Fibroblast of gingiva (primary cell): ENCODE results near the gene SRP72.
A peak's percentile ranks its signal among the peaks of the same experiment; 100 is the strongest.
"Not testable (repeated sequence)": the region's sequence is repeated elsewhere in the genome, so short reads cannot be mapped to it uniquely, and the experiment has no call there.

Experiments
- DNase-seq: peaks from one replicate; pipeline ENCODE4 v3.0.0-alpha.2; 2011; ENCODE audit warnings: low read depth

SRP72 gene

GRCh38 chr4:56467284-56468096, at the start of gene SRP72:
Gene SRP72, plus strand, starts transcription at chr4:56467617. Its CDS starts 19 bp downstream, at chr4:56467636.
- peak; percentile 82 for DNase-seq

- no peak for DNase-seq
Measured at GRCh38 chr4:56424176-56424575, 43.2 kb upstream of the SRP72 start.

- peak; percentile 21 for DNase-seq
Measured at GRCh38 chr4:56424697-56425514, 42.5 kb upstream of the SRP72 start.

- DNase-seq = no peak
Measured at GRCh38 chr4:56425518-56425917, 41.9 kb upstream of the SRP72 start.

- no peak for DNase-seq
Measured at GRCh38 chr4:56426273-56426672, 41.1 kb upstream of the SRP72 start.

GRCh38 chr4:56427179-56427578, 40.2 kb upstream of the SRP72 start:
- no peak for DNase-seq

GRCh38 chr4:56430203-56430602, 37.2 kb upstream of the SRP72 start:
- DNase-seq = no peak

GRCh38 chr4:56433280-56433679, 34.1 kb upstream of the SRP72 start:
- no peak for DNase-seq

GRCh38 chr4:56434599-56435139, 32.7 kb upstream of the SRP72 start:
- DNase-seq = peak; percentile 45

GRCh38 chr4:56435140-56435926, 32.1 kb upstream of the SRP72 start, which contains the start of gene PPAT:
Gene PPAT, minus strand, starts transcription at chr4:56435615. Its CDS starts 138 bp downstream, at chr4:56435477.
- peak; percentile 97 for DNase-seq

- DNase-seq = no peak
Measured at GRCh38 chr4:56438766-56439165, 28.7 kb upstream of the SRP72 start.

- DNase-seq = no peak
Measured at GRCh38 chr4:56440983-56441382, 26.4 kb upstream of the SRP72 start.

GRCh38 chr4:56444719-56445118, 22.7 kb upstream of the SRP72 start:
- DNase-seq = no peak

- DNase-seq = no peak
Measured at GRCh38 chr4:56445699-56446098, 21.7 kb upstream of the SRP72 start.

- DNase-seq = no peak
Measured at GRCh38 chr4:56448301-56448700, 19.1 kb upstream of the SRP72 start.

- not testable (repeated sequence) for DNase-seq
Measured at GRCh38 chr4:56449475-56449874, 17.9 kb upstream of the SRP72 start.

GRCh38 chr4:56450342-56450741, 17.1 kb upstream of the SRP72 start:
- no peak for DNase-seq

- DNase-seq = no peak
Measured at GRCh38 chr4:56460085-56460484, 7.3 kb upstream of the SRP72 start.

- no peak for DNase-seq
Measured at GRCh38 chr4:56462157-56462556, 5.3 kb upstream of the SRP72 start.

GRCh38 chr4:56463711-56464110, 3.7 kb upstream of the SRP72 start:
- no peak for DNase-seq

GRCh38 chr4:56464581-56464980, 2.8 kb upstream of the SRP72 start:
- DNase-seq = no peak
